Left ventricle myocardium inferior (tissue), 1 donor: Measurements from ENCODE around the gene ITGA1. TPM values are rescaled to one million over a fixed set of nuclear protein-coding genes. Genes with fewer than 3 reads are reported as not detected.

Source experiments
- DNase-seq: peaks from one replicate; pipeline ENCODE4 v3.0.0-alpha.2; 2020
- H3K27ac ChIP-seq: fragments of 200-600 bp; replicated peaks from 2 replicates; pipeline ENCODE4 v1.8.0; 2021
- H3K27me3 ChIP-seq: fragments of 200-600 bp; 2 replicates; pipeline ENCODE4 v1.8.0; 2021; ENCODE audit warnings: low read depth
- H3K36me3 ChIP-seq: fragments of 200-600 bp; 2 replicates; pipeline ENCODE4 v1.8.0; 2021
- H3K4me1 ChIP-seq: fragments of 200-600 bp; 2 replicates; pipeline ENCODE4 v1.8.0; 2021
- H3K4me3 ChIP-seq: fragments of 200-600 bp; 2 replicates; pipeline ENCODE4 v1.8.0; 2021; ENCODE audit warnings: mild to moderate bottlenecking, moderate library complexity
- H3K9me3 ChIP-seq: fragments of 200-600 bp; replicated peaks from 2 replicates; pipeline ENCODE4 v1.8.0; 2021
- CTCF ChIP-seq: fragments of 200-600 bp; IDR thresholded peaks from 2 replicates; pipeline ENCODE4 v1.8.0; 2021; ENCODE audit warnings: antibody characterized with exemption, mild to moderate bottlenecking, borderline replicate concordance
- intact Hi-C: fragments of 100-400 bp; cut with micrococcal nuclease; formaldehyde crosslinking; loops from one replicate; pipeline ENCODE4 v1.11.0; 2022
- total RNA-seq: library from RNA; stranded (reverse); fragmentation: NEBNext Ultra II Directional; extraction: Animal tissue kit (Norgen Biotek cat#: 25700); gene quantifications from one replicate; pipeline ENCODE4 v1.2.1, GENCODE V29; 2021
- donor health status: DM: no; HTN: yes; CAD: no; lungs with severe emphysema.

ITGA1 gene
- total RNA-seq, 1 donor from 2014 or later: 28.4 TPM

GRCh38 chr5:52981507-52981906, 193.8 kb downstream of the ITGA1 start:
- TF ChIP-seq CTCF: no peak
- no peak overlapping the region for H3K27ac ChIP-seq
- no peaks in the 10 kb centered on the region for H3K27me3 ChIP-seq
- DNase-seq: no peak
- intact Hi-C loops: no loop called here
- H3K4me1 ChIP-seq: no peaks in the 10 kb centered on the region
- H3K36me3 ChIP-seq: no peaks in the 10 kb centered on the region
- H3K4me3 ChIP-seq: no peak overlapping the region
- H3K9me3 ChIP-seq: peaks cover 3% of the 10 kb centered on the region

GRCh38 chr5:52983731-52984636, 196.3 kb downstream of the ITGA1 start:
- Histone ChIP-seq H3K36me3 (no peaks in the 10 kb centered on the region), H3K27ac (no peak overlapping the region), H3K4me3 (no peak overlapping the region), H3K4me1 (peaks cover 14% of the 10 kb centered on the region), H3K27me3 (peaks cover 3% of the 10 kb centered on the region), H3K9me3 (no peaks in the 10 kb centered on the region)
- DNase-seq: no peak
- TF ChIP-seq CTCF: no peak
- intact Hi-C loops: no loop called here

- intact Hi-C loops: no loop called here
- H3K36me3 ChIP-seq: no peaks in the 10 kb centered on the region
- no peak for TF ChIP-seq CTCF
- H3K4me1 ChIP-seq: peaks cover 26% of the 10 kb centered on the region
- no peak for DNase-seq
- H3K4me3 ChIP-seq: no peak overlapping the region
- peaks cover 13% of the 10 kb centered on the region for H3K27me3 ChIP-seq
- H3K9me3 ChIP-seq: no peaks in the 10 kb centered on the region
- H3K27ac ChIP-seq: no peak overlapping the region
Measured at GRCh38 chr5:52985306-52985705, 197.6 kb downstream of the ITGA1 start.

GRCh38 chr5:52987711-52988331, 200.1 kb downstream of the ITGA1 start:
- no peaks in the 10 kb centered on the region for H3K9me3 ChIP-seq
- intact Hi-C loops: no loop called here
- no peak for DNase-seq
- no peak for TF ChIP-seq CTCF
- no peaks in the 10 kb centered on the region for H3K36me3 ChIP-seq
- peaks cover 32% of the 10 kb centered on the region for H3K27me3 ChIP-seq
- H3K27ac ChIP-seq: peak overlapping the region; percentile 43
- no peak overlapping the region for H3K4me3 ChIP-seq
- H3K4me1 ChIP-seq: peaks cover 32% of the 10 kb centered on the region

- Histone ChIP-seq H3K4me1 (peaks cover 32% of the 10 kb centered on the region), H3K36me3 (no peaks in the 10 kb centered on the region), H3K27ac (peak overlapping the region; percentile 43), H3K9me3 (no peaks in the 10 kb centered on the region), H3K27me3 (peaks cover 32% of the 10 kb centered on the region), H3K4me3 (peak overlapping the region; percentile 75)
- intact Hi-C loops: no loop called here
- no peak for TF ChIP-seq CTCF
- no peak for DNase-seq
Measured at GRCh38 chr5:52988335-52989024, 200.8 kb downstream of the ITGA1 start.
